Tibial artery (tissue), 4 donors: ENCODE measurements around the gene ADAMTSL2.

Experiments used
- DNase-seq, 2 donors: peaks; one replicate each; pipeline ENCODE4 v3.0.0-alpha.2; 2019
- H3K27ac ChIP-seq, 2 donors: fragments of 200-600 bp; sonication (generic) in 1 of 2; 1 replicate in 1 of 2; 2 replicates in 1 of 2; pipeline ENCODE4 v1.5.1; 2018 to 2019; ENCODE audit warnings: mild to moderate bottlenecking in 1 of 2
- H3K27me3 ChIP-seq, 2 donors: fragments of 200-600 bp; sonication (generic) in 1 of 2; one replicate each; pipeline versions ENCODE4 v1.5.1 to v1.6.0; 2016 to 2019
- H3K36me3 ChIP-seq, 3 donors: fragments of 200-600 bp; sonication (generic) in 2 of 3; one replicate each; pipeline ENCODE4 v1.5.1; 2016 to 2019; ENCODE audit warnings: mild to moderate bottlenecking in 2 of 3
- H3K4me1 ChIP-seq, 4 donors: fragments of 200-600 bp; sonication (generic) in 2 of 4; 1 replicate in 3 of 4; 2 replicates in 1 of 4; pipeline ENCODE4 v1.5.1; 2016 to 2019
- H3K4me3 ChIP-seq, 2 donors: fragments of 200-600 bp; sonication (generic) in 1 of 2; 1 replicate in 1 of 2; 2 replicates in 1 of 2; pipeline ENCODE4 v1.5.1; 2018 to 2019; ENCODE audit warnings: mild to moderate bottlenecking in 2 of 2
- H3K9me3 ChIP-seq, 3 donors: fragments of 200-600 bp; sonication (generic) in 1 of 3; one replicate each; pipeline ENCODE4 v1.5.1; 2016 to 2019
- intact Hi-C: fragments of 100-400 bp; cut with DNase I; formaldehyde crosslinking; loops from one replicate; pipeline ENCODE4 v1.15.0; 2023; ENCODE audit warnings: low total_unique reads
- TF ChIP-seq, protein P1 (sequence below), 2 experiments: fragments of 200-600 bp in 1 of 2; fragments of 450-650 bp in 1 of 2; IDR thresholded peaks; one replicate each; pipeline ENCODE4 v1.5.1; 2017 to 2019; ENCODE audit warnings: antibody characterized with exemption in 2 of 2, mild to moderate bottlenecking in 1 of 2, moderate library complexity in 1 of 2

ADAMTSL2 gene

DNA sequence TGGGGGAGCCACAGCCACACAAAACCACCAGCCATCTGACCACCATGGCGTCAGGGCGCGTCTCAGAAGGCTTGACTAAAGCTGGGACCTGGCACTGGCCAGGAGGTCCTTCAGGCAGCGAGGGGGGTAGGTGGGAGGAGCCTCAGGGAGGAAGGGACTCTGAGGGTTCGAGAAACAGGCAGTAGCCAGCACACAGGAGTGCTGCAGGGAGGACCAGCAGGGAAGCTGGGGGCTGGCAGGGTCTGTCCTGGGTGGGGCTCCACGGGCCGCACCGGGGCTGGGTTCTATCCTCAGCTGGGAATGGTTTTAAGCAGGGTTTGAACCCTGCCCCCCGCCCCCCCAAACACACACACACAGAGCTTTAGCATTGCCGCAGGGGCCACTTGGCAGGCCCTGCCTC lies 67.2 kb downstream of the ADAMTSL2 start:
- H3K9me3 ChIP-seq = peaks cover 7 to 22% (median 16%) of the 10 kb centered on the region in 3 donors
- H3K36me3 ChIP-seq = no peaks in the 10 kb centered on the region
- no peaks in the 10 kb centered on the region for H3K4me1 ChIP-seq
- TF ChIP-seq, protein P1, sequence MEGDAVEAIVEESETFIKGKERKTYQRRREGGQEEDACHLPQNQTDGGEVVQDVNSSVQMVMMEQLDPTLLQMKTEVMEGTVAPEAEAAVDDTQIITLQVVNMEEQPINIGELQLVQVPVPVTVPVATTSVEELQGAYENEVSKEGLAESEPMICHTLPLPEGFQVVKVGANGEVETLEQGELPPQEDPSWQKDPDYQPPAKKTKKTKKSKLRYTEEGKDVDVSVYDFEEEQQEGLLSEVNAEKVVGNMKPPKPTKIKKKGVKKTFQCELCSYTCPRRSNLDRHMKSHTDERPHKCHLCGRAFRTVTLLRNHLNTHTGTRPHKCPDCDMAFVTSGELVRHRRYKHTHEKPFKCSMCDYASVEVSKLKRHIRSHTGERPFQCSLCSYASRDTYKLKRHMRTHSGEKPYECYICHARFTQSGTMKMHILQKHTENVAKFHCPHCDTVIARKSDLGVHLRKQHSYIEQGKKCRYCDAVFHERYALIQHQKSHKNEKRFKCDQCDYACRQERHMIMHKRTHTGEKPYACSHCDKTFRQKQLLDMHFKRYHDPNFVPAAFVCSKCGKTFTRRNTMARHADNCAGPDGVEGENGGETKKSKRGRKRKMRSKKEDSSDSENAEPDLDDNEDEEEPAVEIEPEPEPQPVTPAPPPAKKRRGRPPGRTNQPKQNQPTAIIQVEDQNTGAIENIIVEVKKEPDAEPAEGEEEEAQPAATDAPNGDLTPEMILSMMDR (IDR thresholded peaks at IDR 0.05) = no peak
- H3K4me3 ChIP-seq = no peak overlapping the region
- no peak for DNase-seq
- H3K27ac ChIP-seq = no peak overlapping the region
- peaks cover 0 to 59% of the 10 kb centered on the region in 2 donors for H3K27me3 ChIP-seq
- intact Hi-C loops = no loop called here

DNA sequence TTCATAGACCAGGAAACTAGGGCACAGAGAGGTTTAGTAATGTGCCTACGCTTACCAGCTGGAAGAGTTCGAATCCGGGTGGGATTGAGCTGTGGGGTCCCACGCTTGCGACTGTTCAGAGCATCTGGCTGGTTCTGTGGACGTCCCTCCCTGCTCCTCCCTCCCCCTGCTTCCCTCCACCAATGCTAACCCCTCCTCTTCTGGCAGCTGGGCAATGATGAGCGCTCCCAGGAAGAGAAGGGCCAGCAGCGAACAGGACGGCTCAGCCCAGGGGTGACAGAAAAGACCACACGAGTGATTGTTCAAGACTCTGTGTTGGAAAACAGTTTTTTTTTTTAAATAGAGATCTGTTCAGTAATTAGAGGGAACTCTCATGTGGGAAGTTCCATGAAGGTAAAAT lies 67.8 kb downstream of the ADAMTSL2 start:
- Histone ChIP-seq H3K27me3 (peaks cover 0 to 64% of the 10 kb centered on the region in 2 donors), H3K4me3 (no peak overlapping the region), H3K4me1 (no peaks in the 10 kb centered on the region), H3K36me3 (no peaks in the 10 kb centered on the region), H3K9me3 (peaks cover 5 to 17% (median 11%) of the 10 kb centered on the region in 3 donors), H3K27ac (no peak overlapping the region)
- TF ChIP-seq, protein P1 (IDR thresholded peaks at IDR 0.05) = no peak
- intact Hi-C loops = no loop called here
- no peak for DNase-seq

DNA sequence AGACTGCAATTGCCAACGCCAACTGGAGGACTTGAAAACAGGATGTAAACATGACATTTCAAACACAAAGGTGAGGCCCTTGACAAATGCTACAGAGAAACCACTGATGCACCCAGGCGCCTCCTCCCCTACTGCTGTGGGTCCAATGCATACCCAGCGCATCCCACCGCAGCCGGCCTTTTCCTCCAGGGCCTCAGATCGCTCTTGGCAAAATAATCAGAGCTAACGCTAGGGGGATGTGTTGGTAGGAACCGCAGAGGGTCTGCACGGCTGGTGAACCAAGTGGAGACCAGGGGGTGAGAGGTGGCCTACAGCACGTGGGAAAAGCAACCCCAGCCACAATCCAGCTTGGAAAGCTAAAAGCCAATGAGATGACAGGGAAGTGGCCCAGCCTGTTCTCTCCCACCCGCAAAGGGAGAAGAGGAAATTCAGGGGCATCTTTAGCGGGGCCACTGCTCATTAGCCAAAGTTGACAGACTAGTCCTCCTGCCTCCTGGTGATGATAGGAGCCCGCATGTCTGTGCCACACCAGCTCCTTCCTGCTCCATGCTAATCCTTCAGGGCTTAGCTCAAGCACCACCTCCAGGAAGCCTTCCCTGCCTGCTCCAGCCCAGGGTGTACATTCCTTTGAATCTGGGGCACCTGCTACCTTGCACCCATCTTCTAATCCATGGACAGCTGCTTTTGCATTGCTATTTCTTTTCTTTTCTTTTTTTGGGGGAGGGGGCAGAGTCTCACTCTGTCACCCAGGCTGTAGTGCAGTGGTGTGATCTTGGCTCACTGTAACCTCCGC lies 68.8 kb downstream of the ADAMTSL2 start:
- no peak overlapping the region for H3K4me3 ChIP-seq
- H3K27me3 ChIP-seq = peaks cover 0 to 75% of the 10 kb centered on the region in 2 donors
- H3K36me3 ChIP-seq = no peaks in the 10 kb centered on the region
- no peaks in the 10 kb centered on the region for H3K4me1 ChIP-seq
- no peak overlapping the region for H3K27ac ChIP-seq
- TF ChIP-seq, protein P1 (IDR thresholded peaks at IDR 0.05) = no peak
- no peak for DNase-seq
- intact Hi-C loops = no loop called here
- peaks cover 0 to 7% (median under 1%) of the 10 kb centered on the region in 3 donors for H3K9me3 ChIP-seq

DNA sequence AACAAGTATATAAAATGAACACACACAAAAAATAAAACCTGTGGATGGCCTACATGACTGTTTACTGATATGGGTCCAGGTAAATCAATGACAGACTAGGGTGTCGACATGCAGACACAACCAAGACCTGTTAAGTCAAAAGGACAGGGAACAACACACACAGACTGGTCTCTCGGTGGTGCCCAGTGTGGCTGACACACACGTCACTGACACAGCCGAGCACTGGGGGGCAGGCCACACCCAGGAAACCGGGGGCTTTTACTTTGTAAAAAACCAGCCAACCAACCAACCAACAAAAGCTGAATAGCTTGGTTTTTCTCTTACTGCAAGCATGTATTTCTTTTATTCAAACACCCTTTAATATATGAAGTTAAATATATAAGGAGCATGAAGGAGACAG lies 69.7 kb downstream of the ADAMTSL2 start:
- Histone ChIP-seq H3K27ac (no peak overlapping the region), H3K36me3 (no peaks in the 10 kb centered on the region), H3K4me3 (no peak overlapping the region), H3K9me3 (no peaks in the 10 kb centered on the region), H3K27me3 (peaks cover 0 to 83% of the 10 kb centered on the region in 2 donors), H3K4me1 (peaks cover 0 to 5% (median 0%) of the 10 kb centered on the region in 4 donors)
- intact Hi-C loops = no loop called here
- DNase-seq = no peak
- TF ChIP-seq, protein P1 (IDR thresholded peaks at IDR 0.05) = no peak

DNA sequence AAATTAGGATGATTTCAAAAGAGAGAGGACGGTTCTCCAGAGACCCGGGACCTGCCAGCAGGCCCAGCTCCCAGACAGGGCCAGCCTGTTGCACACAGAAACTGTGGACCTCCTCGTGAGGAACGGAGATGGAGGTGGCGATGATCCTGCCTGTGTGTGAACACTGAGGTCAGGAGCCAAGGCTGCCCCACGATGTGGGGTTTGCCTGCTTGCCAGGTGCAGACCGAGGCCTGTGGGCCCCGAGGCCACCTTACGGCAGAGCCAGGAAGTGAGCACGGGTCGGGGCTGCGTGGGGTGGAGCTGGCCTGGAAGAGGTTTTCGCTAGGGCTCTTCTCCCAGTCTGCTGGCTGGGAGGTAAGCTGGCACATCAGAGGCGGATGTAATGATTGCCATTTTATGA lies 70.4 kb downstream of the ADAMTSL2 start:
- intact Hi-C loops = no loop called here
- Histone ChIP-seq H3K36me3 (no peaks in the 10 kb centered on the region), H3K27ac (no peak overlapping the region), H3K27me3 (peaks cover 0 to 89% of the 10 kb centered on the region in 2 donors), H3K4me3 (no peak overlapping the region), H3K9me3 (no peaks in the 10 kb centered on the region), H3K4me1 (peaks cover 0 to 8% (median 0%) of the 10 kb centered on the region in 4 donors)
- TF ChIP-seq, protein P1 (IDR thresholded peaks at IDR 0.05) = no peak
- no peak for DNase-seq
